GM11168 (cell line): ENCODE data around the gene FCER1G.
"Not testable (repeated sequence)": the region's sequence is repeated elsewhere in the genome, so short reads cannot be mapped to it uniquely, and the experiment has no call there.

Source experiments
- in situ Hi-C: fragments of 300-500 bp; cut with MboI; formaldehyde crosslinking; loops from one replicate; pipeline ENCODE4 v1.12.0; 2022; ENCODE audit warnings: low sequenced_read_pairs; ENCODE audit not compliant: unreplicated experiment

The FCER1G gene

GRCh38 chr1:161226320-161226711 lies 11.2 kb downstream of the FCER1G start:
- in situ Hi-C loops = loop anchor here (5.0 to 10.0 kb wide), 2 partner anchors 66 to 148 kb away; no protein-coding TSS in a partner anchor

- in situ Hi-C loops = loop anchor here (5.0 to 10.0 kb wide), 2 partner anchors 66 to 148 kb away; no protein-coding TSS in a partner anchor
Observed at GRCh38 chr1:161226759-161227158, 11.7 kb downstream of the FCER1G start.

DNA sequence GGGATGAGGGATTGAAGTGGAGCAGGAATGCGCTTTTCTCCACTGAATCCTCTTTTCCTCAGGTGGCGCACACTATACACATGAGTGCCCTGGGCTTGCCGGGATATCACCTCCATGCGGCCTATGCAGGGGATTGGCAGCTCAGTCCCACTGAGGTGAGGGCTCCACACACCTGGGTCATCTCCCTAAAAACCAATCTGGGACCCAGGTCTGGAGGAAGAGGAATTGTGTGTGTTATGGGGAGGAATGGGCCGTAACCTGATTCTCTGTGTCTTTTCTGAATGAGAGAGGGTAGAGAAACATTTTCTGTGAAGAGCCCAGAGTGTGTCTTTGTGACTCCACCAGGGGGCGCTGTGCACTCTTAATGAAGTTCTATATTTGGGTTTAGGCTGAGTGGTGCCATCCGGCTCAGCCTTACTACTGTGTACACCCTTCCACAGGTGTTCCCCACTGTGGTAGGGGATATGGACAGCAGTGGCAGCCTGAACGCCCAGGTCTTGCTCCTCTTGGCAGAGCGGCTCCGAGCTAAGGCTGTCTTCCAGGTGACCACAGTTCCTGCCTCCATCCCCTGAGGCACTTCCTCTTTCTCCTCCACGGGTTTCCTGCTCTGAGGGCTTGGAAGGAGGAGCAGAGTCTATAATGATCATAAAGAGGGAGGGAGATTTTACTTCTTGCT lies 12.2 kb downstream of the FCER1G start:
- in situ Hi-C loops = loop anchor here (5.0 to 10.0 kb wide), 2 partner anchors 65 to 147 kb away; no protein-coding TSS in a partner anchor

DNA sequence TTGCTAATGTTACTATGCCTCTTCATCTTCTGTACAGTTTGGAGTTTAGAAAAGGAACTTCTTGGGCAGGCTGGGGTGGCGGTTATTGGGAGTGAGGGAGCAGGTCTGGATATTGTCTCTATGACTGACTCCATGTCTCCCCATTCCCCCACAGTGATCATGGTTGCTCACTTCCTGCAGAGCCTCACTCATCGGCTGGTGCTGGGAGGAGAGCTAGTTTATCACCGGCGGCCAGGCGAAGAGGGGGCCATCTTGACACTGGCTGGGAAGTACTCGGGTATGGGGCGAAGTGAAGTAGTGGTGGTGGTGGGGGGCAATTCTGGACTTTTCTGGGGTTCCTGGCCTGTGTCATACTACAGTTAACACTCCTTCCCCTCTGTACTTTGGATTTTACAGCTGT lies 12.9 kb downstream of the FCER1G start:
- in situ Hi-C loops = loop anchor here (5.0 to 10.0 kb wide), 2 partner anchors 64 to 147 kb away; no protein-coding TSS in a partner anchor

DNA sequence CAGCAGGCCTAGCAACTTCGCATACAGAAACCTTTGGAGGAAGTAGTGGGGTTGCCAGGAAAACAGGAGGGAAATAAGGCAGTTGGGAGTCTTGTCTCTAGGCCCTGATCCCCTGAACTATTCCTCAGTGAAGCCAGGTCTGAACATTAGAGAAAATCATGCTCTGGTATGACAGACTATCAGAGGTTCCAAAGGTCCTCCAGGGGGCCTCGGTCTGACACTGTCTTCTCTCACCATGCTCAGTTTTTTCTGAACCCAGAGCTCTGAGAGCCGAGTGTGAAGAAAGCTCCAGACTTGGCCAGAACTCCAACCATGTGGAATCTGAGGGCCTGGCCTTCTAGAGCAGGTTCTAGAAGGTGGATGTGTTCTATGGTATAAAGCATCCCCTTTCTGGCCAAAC lies 14.8 kb downstream of the FCER1G start:
- in situ Hi-C loops = loop anchor here (5.0 to 10.0 kb wide), 2 partner anchors 62 to 145 kb away; no protein-coding TSS in a partner anchor

DNA sequence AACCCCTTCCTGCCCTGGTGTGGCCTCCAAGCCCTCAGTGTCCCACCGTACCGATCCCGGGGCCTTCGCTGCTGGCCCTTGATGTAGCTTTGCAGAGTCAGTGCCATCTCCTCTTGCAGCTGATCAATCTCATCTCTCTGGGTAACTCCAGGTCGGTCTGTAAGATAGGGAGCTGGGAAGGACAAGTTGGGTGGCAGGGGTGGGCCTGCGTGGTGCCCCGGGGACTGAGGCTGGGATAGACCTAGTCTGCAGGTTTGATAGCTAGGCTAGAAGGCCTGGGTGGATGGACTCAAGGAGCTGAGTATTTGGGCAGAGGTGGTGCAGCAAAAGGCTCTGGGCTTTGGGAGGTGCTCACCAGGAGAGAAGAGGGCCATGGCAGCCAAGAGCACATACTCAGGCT lies 15.7 kb downstream of the FCER1G start:
- in situ Hi-C loops = no loop called here

GRCh38 chr1:161233102-161233501 lies 18.0 kb downstream of the FCER1G start:
- in situ Hi-C loops = no loop called here

GRCh38 chr1:161235957-161236775 lies 21.1 kb downstream of the FCER1G start:
- in situ Hi-C loops = no loop called here

- in situ Hi-C loops = no loop called here
Observed at GRCh38 chr1:161238039-161238473, 23.0 kb downstream of the FCER1G start, which contains the start of gene NR1I3. NR1I3 (minus strand) TSS chr1:161238203; CDS start chr1:161236565, 1,638 bp downstream.

GRCh38 chr1:161241682-161242081 lies 26.6 kb downstream of the FCER1G start:
- in situ Hi-C loops = no loop called here

- in situ Hi-C loops = no loop called here
Observed at GRCh38 chr1:161242313-161242712, 27.2 kb downstream of the FCER1G start.

DNA sequence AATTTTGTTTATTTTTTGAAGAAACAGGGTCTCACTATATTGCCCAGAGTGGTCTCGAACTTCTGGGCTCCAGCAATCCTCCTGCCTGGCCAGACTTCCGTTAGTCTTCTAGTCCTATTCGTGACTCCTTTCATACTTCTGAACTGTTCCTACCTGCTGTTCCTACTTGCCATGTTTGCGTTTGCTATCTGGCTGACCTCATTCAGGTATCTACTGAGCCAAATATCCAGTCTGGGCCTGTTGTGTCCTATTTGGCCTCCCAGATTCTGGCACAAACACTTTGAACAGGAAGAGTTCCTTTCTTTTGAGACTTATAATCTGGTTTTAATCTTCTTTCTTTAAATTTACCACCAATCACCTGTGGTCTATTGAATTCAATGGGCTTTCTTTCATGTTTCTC lies 29.8 kb downstream of the FCER1G start:
- in situ Hi-C loops = no loop called here

- in situ Hi-C loops = not testable (repeated sequence)
Observed at GRCh38 chr1:161250100-161250499, 35.0 kb downstream of the FCER1G start.

DNA sequence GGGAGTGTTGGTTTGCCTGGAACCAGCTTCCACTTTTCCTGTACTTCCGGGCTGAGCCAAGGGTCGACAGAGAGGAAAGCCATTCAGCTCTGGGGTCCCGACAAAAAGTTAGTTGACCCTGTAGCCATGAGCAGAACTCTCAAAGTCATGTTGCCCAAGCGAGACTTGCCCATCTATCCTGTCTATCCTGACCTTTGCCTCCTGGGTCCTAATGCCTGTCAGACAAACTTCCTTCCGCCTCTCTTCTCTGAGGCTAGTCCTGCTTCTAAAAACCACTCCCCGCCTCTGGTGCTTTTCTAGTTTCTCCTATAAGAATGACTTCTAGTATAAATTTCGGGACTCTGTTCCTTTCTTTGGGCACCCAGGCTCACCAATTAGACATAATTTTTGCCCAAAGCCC lies 35.7 kb downstream of the FCER1G start:
- in situ Hi-C loops = no loop called here

- in situ Hi-C loops = no loop called here
Observed at GRCh38 chr1:161251579-161251978, 36.5 kb downstream of the FCER1G start.

- in situ Hi-C loops = not testable (repeated sequence)
Observed at GRCh38 chr1:161255302-161255701, 40.2 kb downstream of the FCER1G start.

GRCh38 chr1:161255955-161256520 lies 40.9 kb downstream of the FCER1G start:
- in situ Hi-C loops = not testable (repeated sequence)

- in situ Hi-C loops = not testable (repeated sequence)
Observed at GRCh38 chr1:161257109-161257508, 42.0 kb downstream of the FCER1G start.

DNA sequence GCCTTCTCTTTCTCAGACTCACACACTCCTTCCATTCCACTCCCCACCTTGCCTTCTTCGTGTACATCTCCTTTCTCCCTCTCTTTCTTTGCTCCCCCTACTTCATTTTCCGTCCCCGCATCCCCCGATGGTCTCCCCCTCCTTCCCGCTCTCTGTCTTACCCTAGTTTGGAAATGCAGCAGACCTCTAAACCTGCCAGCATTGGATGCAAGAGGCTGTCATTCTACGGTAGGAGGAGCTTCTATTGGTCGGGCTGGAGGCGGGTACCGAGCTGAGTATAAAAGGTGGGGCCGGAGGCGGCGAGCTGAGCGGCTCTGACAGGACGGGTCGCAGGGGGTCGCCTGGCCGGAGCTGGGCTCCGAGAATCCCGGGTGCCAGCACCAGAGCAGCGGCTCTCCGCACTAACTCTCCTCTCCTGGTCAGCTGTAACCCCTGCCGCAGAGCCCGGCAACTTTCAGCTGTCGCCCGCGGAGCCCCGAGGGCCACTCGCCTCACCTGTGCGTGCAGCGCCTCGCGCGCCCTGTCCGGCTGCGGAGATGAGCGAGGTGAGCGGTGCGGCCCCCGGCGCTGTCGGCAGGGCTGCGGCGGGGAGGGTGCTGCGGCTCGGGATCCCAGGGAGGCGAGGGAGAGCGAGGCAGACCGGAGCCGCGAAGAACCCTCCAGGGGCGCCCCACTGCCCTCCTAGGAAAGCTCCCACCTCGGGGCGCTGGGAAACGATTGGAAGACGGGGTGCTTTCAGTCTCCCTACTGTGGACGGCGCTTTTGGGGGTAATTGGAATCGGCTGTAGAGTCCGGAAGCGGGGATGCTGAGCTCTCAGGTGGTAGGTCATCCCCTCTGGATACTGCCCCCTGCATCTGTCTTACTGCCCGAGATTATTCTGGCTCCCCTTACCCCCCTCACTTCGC lies 43.6 kb downstream of the FCER1G start, which contains the start of gene PCP4L1:
PCP4L1 (plus strand) TSS at position 307 of the 906 bp plus-strand sequence; CDS start at position 537, 230 bp downstream.
- in situ Hi-C loops = no loop called here

- in situ Hi-C loops = no loop called here
Observed at GRCh38 chr1:161259345-161259702, 44.2 kb downstream of the FCER1G start.
